PFSK-1 (cell line): Measurements from ENCODE around the gene PELO.

ENCODE experiments used
- FOXP2 ChIP-seq: optimal IDR thresholded peaks from 2 replicates; pipeline ENCODE3; 2011; ENCODE audit warnings: borderline replicate concordance, control low read depth, inconsistent platforms; ENCODE audit not compliant: insufficient read depth; ENCODE audit errors: extremely low read length, extremely low read depth
- POLR2AphosphoS5 ChIP-seq: IDR thresholded peaks from 2 replicates; pipeline ENCODE4 v1.6.1; 2012; ENCODE audit warnings: low read depth, mild to moderate bottlenecking, control low read depth, low read length, moderate library complexity
- SIN3A ChIP-seq: IDR thresholded peaks from 2 replicates; pipeline ENCODE4 v1.6.1; 2012; ENCODE audit warnings: mild to moderate bottlenecking, low read length, moderate library complexity, borderline replicate concordance; ENCODE audit not compliant: insufficient read depth
- TAF1 ChIP-seq: IDR thresholded peaks from 2 replicates; pipeline ENCODE4 v1.6.1; 2012; ENCODE audit warnings: low read length, control low read depth, borderline replicate concordance; ENCODE audit not compliant: insufficient read depth
- TF ChIP-seq, protein P1 (sequence below), 2 experiments: IDR thresholded peaks; 2 replicates each; pipeline versions ENCODE4 v1.6.1 to v1.8.0; 2011 to 2012; ENCODE audit warnings: low read depth in 2 of 2, low read length in 2 of 2, control low read depth in 1 of 2, inconsistent platforms in 1 of 2, mild to moderate bottlenecking in 1 of 2, moderate library complexity in 1 of 2; ENCODE audit not compliant: insufficient read depth in 1 of 2

Gene PELO

DNA sequence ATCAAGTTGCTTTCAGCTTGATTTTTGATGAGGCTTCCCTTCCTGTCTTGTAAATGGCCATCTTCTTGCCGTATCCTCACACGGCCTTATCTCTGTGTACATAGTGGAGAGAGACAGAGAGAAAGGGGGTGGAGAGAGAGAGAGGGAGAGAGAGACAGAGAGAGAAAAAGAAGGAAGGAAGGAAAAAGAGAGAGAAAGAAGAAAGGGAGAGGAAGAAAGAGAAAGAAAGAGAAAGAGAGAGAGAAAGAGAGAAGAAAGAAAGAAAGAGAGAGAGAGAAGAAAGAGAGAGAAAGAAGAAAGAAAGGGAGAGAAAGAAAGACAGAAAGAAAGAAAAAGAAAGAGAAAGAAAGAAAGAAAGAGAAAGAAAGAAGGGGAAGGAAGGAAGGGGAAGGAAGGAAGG, 46.6 kb downstream of the PELO start:
- TF ChIP-seq TAF1: no peak
- TF ChIP-seq, protein P1, sequence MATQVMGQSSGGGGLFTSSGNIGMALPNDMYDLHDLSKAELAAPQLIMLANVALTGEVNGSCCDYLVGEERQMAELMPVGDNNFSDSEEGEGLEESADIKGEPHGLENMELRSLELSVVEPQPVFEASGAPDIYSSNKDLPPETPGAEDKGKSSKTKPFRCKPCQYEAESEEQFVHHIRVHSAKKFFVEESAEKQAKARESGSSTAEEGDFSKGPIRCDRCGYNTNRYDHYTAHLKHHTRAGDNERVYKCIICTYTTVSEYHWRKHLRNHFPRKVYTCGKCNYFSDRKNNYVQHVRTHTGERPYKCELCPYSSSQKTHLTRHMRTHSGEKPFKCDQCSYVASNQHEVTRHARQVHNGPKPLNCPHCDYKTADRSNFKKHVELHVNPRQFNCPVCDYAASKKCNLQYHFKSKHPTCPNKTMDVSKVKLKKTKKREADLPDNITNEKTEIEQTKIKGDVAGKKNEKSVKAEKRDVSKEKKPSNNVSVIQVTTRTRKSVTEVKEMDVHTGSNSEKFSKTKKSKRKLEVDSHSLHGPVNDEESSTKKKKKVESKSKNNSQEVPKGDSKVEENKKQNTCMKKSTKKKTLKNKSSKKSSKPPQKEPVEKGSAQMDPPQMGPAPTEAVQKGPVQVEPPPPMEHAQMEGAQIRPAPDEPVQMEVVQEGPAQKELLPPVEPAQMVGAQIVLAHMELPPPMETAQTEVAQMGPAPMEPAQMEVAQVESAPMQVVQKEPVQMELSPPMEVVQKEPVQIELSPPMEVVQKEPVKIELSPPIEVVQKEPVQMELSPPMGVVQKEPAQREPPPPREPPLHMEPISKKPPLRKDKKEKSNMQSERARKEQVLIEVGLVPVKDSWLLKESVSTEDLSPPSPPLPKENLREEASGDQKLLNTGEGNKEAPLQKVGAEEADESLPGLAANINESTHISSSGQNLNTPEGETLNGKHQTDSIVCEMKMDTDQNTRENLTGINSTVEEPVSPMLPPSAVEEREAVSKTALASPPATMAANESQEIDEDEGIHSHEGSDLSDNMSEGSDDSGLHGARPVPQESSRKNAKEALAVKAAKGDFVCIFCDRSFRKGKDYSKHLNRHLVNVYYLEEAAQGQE (IDR thresholded peaks at IDR 0.05; ENCODE audit: insufficient read depth in 1 of 2, low read depth in 2 of 2, low read length in 2 of 2): no peak
- TF ChIP-seq POLR2AphosphoS5: no peak
- TF ChIP-seq FOXP2: no peak
- no peak for TF ChIP-seq SIN3A

DNA sequence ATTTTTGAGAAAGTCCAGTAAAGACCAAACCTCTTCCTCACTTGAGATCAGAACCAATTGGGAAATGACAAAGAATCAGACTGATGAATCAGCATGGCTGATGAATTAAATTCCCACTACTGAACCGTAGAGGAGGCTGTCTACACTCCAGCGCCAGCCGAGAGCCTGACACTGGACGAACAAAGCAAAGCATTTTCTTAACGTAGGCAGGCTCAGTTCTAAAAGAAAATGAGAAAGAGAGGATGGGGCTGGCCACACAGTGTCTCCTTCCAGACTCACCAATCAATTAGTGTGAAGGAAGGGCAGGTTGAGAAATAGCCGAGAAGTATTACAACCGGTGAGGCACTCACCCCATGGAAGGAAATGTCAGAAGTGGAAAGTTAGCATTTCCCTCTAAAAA, 49.4 kb downstream of the PELO start:
- TF ChIP-seq, protein P1 (IDR thresholded peaks at IDR 0.05; ENCODE audit: insufficient read depth in 1 of 2, low read depth in 2 of 2, low read length in 2 of 2): no peak
- TF ChIP-seq POLR2AphosphoS5 (no peak), FOXP2 (no peak), TAF1 (no peak), SIN3A (no peak)
